HL-60 (cell line): ENCODE measurements around the gene MALRD1.

Experiments
- DNase-seq, 2 experiments: peaks; one replicate each; pipeline ENCODE4 v3.0.0-alpha.2; 2010 to 2020; ENCODE audit warnings: low read depth in 1 of 2, low spot score in 1 of 2
- H3K27ac ChIP-seq: fragments of 250-450 bp; sonication (Bioruptor Pico); replicated peaks from 2 replicates; pipeline ENCODE4 v1.5.1; 2020; ENCODE audit warnings: mild to moderate bottlenecking, moderate library complexity
- H3K27me3 ChIP-seq: fragments of 250-450 bp; sonication (Bioruptor Pico); 2 replicates; pipeline ENCODE4 v1.5.1; 2021; ENCODE audit warnings: mild to moderate bottlenecking, moderate library complexity; ENCODE audit not compliant: insufficient read depth, poor library complexity, severe bottlenecking
- H3K4me3 ChIP-seq: replicated peaks from 2 replicates; pipeline ENCODE4 v1.5.1; 2011; ENCODE audit warnings: mild to moderate bottlenecking, control low read depth, low read length; ENCODE audit not compliant: insufficient read depth
- GABPA ChIP-seq: IDR thresholded peaks from 2 replicates; pipeline ENCODE4 v1.6.1; 2012; ENCODE audit warnings: low read depth
- POLR2AphosphoS5 ChIP-seq: IDR thresholded peaks from 2 replicates; pipeline ENCODE4 v1.6.1; 2012; ENCODE audit warnings: low read depth
- SPI1 ChIP-seq: IDR thresholded peaks from 2 replicates; pipeline ENCODE4 v1.6.1; 2012; ENCODE audit warnings: low read depth, mild to moderate bottlenecking, borderline replicate concordance
- TF ChIP-seq, protein P1 (sequence below): IDR thresholded peaks from one replicate; pipeline ENCODE4 v1.5.1; 2011; ENCODE audit warnings: low read length, control low read depth, inconsistent platforms; ENCODE audit not compliant: insufficient read depth
- TF ChIP-seq, protein P2 (sequence below): IDR thresholded peaks from 2 replicates; pipeline ENCODE4 v1.6.1; 2012; ENCODE audit warnings: low read depth; ENCODE audit not compliant: insufficient replicate concordance

The MALRD1 gene

GRCh38 chr10:19699299-19699698 is 650.7 kb downstream of the MALRD1 start:
- no peak overlapping the region for H3K4me3 ChIP-seq
- TF ChIP-seq SPI1: no peak
- TF ChIP-seq, protein P1, sequence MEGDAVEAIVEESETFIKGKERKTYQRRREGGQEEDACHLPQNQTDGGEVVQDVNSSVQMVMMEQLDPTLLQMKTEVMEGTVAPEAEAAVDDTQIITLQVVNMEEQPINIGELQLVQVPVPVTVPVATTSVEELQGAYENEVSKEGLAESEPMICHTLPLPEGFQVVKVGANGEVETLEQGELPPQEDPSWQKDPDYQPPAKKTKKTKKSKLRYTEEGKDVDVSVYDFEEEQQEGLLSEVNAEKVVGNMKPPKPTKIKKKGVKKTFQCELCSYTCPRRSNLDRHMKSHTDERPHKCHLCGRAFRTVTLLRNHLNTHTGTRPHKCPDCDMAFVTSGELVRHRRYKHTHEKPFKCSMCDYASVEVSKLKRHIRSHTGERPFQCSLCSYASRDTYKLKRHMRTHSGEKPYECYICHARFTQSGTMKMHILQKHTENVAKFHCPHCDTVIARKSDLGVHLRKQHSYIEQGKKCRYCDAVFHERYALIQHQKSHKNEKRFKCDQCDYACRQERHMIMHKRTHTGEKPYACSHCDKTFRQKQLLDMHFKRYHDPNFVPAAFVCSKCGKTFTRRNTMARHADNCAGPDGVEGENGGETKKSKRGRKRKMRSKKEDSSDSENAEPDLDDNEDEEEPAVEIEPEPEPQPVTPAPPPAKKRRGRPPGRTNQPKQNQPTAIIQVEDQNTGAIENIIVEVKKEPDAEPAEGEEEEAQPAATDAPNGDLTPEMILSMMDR: no peak
- TF ChIP-seq, protein P2, sequence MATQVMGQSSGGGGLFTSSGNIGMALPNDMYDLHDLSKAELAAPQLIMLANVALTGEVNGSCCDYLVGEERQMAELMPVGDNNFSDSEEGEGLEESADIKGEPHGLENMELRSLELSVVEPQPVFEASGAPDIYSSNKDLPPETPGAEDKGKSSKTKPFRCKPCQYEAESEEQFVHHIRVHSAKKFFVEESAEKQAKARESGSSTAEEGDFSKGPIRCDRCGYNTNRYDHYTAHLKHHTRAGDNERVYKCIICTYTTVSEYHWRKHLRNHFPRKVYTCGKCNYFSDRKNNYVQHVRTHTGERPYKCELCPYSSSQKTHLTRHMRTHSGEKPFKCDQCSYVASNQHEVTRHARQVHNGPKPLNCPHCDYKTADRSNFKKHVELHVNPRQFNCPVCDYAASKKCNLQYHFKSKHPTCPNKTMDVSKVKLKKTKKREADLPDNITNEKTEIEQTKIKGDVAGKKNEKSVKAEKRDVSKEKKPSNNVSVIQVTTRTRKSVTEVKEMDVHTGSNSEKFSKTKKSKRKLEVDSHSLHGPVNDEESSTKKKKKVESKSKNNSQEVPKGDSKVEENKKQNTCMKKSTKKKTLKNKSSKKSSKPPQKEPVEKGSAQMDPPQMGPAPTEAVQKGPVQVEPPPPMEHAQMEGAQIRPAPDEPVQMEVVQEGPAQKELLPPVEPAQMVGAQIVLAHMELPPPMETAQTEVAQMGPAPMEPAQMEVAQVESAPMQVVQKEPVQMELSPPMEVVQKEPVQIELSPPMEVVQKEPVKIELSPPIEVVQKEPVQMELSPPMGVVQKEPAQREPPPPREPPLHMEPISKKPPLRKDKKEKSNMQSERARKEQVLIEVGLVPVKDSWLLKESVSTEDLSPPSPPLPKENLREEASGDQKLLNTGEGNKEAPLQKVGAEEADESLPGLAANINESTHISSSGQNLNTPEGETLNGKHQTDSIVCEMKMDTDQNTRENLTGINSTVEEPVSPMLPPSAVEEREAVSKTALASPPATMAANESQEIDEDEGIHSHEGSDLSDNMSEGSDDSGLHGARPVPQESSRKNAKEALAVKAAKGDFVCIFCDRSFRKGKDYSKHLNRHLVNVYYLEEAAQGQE: no peak
- no peak for DNase-seq
- H3K27ac ChIP-seq: no peak overlapping the region
- H3K27me3 ChIP-seq: no peaks in the 10 kb centered on the region

DNA sequence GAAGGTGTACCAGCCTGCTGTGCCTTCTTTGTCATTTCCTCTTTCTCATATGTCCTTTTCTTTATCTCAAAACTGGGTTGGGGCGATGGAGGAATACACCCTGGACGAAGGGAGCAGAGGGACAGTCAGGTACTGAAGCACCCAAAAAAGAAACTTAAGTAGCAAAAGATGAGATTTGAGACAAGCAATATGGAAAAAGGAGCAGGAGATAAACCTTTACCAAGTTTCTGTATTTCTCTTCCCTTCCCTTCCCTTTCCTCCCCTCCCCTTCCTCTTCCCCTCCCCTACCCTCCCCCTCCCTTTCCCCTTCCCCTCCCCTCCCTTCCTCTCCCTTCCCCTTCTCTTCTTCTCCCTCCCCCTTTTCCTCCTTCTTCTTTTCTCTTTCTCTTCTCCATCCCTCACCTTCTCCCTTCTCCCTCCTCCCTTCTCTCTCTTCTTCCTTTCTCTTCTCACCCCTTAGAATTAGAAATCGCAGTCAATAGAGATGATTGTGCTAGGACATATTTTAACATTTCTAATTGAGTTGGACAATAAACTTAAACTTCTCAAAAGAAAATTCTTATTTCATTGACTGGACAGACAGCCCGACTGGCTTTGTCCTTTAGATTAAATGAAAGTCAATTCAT is 652.9 kb downstream of the MALRD1 start:
- no peak overlapping the region for H3K4me3 ChIP-seq
- H3K27me3 ChIP-seq: no peaks in the 10 kb centered on the region
- DNase-seq: no peak
- TF ChIP-seq GABPA (no peak), POLR2AphosphoS5 (no peak)
- TF ChIP-seq, protein P2: no peak
- H3K27ac ChIP-seq: no peak overlapping the region

DNA sequence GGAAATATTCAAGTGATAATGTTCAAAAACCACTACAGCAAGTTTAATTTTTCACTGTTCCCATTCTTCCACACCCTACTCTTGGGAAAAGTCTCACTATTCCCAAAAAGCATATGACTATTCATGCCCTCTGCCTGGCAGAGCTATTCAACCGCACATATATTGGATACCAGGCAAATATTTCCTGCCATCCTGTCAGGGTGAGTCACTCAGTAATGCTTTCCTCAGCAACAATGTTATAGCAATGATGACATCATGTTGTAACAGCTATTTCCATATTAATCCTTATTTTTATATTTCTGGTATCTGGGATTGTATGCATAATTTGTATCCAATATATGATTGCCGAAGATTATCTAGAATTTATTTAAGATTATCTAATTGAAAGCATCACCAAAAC is 653.6 kb downstream of the MALRD1 start:
- Histone ChIP-seq H3K4me3 (no peak overlapping the region), H3K27me3 (no peaks in the 10 kb centered on the region), H3K27ac (no peak overlapping the region)
- DNase-seq: no peak
- TF ChIP-seq, protein P2: no peak
- no peak for TF ChIP-seq GABPA
- TF ChIP-seq, protein P1: no peak
- no peak for TF ChIP-seq POLR2AphosphoS5
- TF ChIP-seq SPI1: no peak
